HG03045 (cell line): Measurements from ENCODE around the gene RAMACL.
A peak's percentile ranks its signal among the peaks of the same experiment; 100 is the strongest.
"Not testable (repeated sequence)": the region's sequence is repeated elsewhere in the genome, so short reads cannot be mapped to it uniquely, and the experiment has no call there.

ENCODE experiments used
- ATAC-seq: cut with Tn5 transposase; IDR thresholded peaks from one replicate; pipeline ENCODE4 v1.9.1; 2021; ENCODE audit warnings: mild to moderate bottlenecking, moderate library complexity; ENCODE audit not compliant: unreplicated experiment

The RAMACL gene

DNA sequence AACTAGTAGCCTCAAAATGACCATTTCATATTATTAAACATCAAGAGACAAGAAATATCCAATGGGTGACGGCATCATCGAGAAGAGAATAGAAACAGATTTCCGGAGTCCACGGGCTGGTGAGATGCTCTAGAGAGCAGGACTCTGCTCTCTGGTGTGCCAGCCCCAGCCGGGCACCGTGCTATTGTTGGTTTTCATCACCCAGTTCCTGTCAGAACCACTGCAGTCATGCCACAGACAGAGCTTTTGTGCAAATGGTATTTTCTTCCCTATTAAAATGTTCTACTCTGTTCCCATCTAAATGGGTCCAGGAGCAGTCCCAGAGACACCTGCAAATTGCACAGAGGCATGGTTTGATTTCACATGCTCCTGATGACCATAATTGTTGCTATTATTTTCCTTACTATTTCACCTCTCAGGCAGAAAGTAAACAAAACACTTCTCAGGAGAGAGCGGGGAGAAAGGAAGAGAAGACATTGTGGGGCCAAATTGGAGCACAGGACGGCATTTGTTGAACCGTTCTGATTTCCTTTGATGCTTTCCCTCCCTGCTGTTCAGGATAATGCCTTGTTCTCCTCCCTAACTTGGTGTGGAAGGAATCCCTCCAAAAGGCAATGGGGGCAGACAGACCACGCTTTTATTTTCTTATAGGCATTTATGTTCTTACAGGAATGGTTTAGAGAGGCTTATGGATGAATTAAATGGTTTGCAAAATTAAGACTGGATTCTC lies 11.4 kb upstream of the RAMACL start:
- no peak for ATAC-seq

DNA sequence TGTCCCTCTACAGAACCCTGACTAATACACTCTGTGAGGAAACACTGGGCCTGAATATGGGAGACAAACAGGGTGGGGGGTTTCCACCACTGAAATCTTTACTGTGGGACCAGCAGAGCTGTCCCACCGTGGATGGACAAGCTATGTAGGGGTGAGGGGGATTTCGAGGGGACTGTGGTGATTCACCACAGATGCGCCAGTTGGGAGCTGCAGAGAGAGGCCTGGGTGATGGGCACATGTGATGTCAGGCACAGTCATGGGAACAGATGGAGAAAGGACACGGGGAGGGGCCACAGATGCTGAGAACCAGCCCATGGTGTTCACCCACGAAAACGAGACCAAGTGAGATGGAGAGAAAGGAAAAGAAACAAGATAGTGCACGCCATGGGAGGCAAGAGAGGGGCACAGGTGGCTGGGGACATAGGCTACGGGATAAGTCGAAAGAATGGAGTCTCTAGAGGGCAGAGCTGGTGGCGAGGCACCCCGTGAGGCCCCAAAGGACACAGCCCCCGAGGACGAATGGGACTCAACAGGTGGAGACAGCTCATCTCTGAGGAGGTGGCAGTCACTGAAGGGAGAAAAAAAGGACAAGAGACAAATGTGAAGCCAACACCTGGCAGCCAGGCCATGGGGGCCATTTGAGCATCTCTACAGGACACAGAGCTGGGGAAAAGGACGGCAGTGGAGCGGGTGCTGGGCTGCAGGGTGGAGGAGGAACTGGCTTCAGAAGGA lies 10.5 kb upstream of the RAMACL start:
- ATAC-seq = no peak

GRCh38 chr6:166595949-166596348 lies 9.5 kb upstream of the RAMACL start:
- ATAC-seq = no peak

- ATAC-seq = no peak
These were observed 8.7 kb upstream of the RAMACL start for GRCh38 chr6:166595061-166595780.

DNA sequence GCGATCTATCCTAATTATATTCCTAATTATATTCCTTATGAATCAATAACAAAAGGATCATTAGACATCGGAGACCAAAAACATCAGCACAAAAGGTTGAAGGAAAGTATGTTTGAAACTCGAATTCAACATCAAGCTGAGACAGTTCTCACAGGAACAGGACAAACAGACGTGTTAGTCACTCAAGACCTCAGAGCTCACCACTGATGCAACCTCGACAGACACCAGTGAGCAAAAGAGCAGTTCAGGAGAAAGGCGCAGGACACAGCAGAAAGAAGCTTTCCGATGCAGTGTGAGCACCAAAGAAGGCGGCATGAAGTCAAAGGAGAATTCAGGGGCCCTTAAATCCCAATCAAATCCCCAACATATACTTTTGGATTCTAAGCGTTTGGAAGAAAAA lies 6.3 kb upstream of the RAMACL start:
- ATAC-seq = no peak

DNA sequence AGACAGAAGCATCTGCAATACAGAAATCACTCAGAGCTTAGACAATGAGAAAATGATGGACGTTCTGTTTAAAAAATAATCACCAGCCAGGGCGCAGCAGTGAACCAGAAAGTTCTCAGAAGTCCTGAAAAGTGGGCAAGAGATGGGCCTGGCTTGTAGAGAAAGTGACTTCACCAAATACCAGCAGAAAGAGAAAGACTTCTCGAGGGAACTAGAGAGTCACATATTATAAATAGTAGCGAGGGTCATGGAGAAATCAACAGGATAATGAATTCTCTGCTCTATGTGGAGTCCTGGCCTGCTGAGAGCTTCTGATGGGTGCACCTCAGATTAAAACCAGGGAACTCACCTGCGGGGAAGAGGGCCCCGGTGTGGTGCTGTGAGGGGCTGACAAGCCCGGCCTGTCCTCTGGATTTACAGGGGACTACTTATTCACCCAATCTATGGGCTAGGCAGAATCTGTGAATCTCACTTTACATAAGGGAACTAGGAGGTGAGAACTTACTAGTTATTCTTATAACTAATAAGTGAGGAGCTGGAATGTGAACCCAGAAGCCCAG lies 5.6 kb upstream of the RAMACL start:
- no peak for ATAC-seq

DNA sequence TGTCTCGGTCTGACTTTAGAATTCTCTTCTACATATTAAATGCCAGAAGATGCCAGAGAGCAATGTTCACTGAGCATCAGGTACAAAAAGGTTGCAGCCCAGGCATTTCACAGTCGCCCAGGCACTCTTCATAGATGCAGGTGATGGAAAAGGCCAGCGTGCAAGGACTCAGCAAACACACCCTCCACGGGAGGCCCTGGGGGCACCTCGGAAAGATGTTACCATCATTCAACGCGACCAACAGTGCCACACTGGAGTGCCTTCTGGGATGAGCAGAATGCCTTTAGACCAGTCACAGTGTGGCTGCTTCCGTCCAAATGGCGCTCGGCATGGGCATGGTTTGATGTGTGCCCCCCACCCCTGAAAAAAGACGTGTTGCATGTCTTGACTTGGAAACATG lies 4.5 kb upstream of the RAMACL start:
- no peak for ATAC-seq

GRCh38 chr6:166589786-166590574 lies 3.5 kb upstream of the RAMACL start:
- ATAC-seq = no peak

DNA sequence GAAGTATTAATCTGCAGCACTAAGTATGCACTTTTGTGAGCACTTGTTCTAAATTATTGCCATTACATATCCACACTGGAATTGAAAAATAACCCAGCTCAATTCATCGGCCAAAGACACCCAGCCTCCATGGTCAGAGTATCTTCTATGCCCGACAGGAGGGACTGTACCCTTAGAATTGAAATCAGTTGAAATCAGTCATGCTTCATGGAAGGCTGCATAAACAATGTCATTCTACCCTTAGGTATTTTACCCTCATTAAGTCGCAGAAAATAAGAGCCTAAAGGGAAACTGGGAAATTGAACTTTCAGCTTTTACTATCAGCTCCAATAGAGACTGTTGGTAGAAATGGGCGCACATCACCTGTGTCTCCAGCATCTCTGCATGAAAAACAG lies 2.9 kb upstream of the RAMACL start:
- ATAC-seq = no peak

DNA sequence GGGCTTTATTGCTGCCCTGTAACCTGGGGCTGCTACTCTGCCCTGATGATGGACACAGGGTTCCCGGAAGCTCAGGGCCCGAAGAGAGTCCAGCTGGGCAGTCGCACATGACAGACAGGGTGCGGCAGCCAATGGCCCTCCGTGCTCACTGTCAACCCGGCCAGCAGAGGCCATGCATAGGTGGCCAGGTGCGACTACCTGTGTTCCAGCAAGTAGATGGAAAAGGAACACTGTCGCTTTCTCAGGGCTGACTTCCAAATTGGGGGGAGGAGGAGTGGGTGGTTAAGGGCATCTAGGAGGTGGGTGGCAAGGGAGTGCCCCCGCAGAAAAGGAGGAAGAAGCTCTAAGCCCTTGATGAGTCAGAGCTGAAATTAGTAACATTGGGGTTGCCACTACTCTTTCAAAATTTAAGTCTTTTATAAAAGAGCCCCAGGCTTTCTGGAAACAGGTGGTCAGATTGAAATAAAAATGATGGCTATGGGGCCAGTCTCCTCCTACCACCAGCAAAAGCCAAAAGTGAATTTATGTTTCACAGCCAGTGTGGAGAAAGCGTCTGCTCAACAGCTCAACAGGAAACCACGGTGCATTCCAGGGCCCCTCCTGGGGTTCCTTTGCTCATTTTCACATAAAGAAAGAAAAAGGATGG lies 2.3 kb upstream of the RAMACL start:
- ATAC-seq = no peak

GRCh38 chr6:166587631-166588413 lies 1.3 kb upstream of the RAMACL start:
- peak; percentile 79 for ATAC-seq

DNA sequence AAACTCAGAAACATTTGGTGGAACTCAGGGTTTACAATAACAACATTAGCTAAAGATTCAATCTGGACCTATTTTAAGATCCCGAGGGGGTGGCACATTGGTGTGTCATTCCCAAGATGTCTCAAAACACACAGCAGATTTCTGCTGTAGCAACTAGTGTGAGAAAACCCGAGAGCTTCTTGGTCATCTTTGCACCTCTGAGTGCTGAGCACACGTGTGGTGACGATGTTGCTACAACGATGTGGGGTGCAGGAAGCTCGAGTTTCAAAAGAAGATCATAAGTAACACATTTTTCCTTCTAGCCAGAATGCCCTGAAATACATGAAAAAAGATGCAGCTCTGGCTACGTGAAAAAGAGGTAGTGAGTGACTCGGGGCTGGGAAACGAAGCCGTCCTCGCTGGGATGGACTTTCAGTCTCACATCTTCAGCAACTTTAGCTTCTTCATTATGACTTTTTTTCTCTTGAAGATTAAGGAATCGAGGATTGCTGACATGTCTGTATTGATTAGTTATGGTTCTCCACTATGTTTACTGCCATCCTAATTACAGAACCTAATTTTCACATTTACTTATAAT lies 1.5 kb downstream of the RAMACL start:
- ATAC-seq = no peak

- ATAC-seq = no peak
These were observed 2.3 kb downstream of the RAMACL start for GRCh38 chr6:166584155-166584554.

- no peak for ATAC-seq
These were observed 3.1 kb downstream of the RAMACL start for GRCh38 chr6:166583230-166583965.

DNA sequence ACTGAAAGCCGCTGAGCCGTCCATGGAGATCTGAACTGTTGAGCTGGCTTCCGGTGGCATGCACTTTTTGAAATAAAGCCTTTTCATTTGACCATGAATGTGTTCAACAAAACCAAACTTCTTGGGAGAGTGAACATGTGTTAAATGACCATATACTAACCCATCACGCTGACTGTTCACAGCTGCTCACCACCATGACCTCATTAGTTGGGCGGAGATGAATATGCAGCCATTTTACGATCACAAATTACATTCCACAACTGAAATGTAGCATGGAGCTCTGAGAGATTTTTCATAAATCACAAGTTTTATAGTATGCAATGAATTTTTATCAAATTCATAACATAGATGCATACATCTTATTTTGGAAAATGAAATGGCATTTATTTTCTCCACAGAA lies 4.2 kb downstream of the RAMACL start:
- ATAC-seq = no peak

- not testable (repeated sequence) for ATAC-seq
These were observed 4.7 kb downstream of the RAMACL start for GRCh38 chr6:166581801-166582200.

- no peak for ATAC-seq
These were observed 5.4 kb downstream of the RAMACL start for GRCh38 chr6:166581091-166581511.
